Endothelial cell of umbilical vein (primary cell): ENCODE measurements around the gene MSH4. TPM values are rescaled to one million over a fixed set of nuclear protein-coding genes. Genes with fewer than 3 reads are reported as not detected.

Experiments
- BruUV-seq: library from RNA; stranded (reverse); fragments of 400-500 nt; replicated peaks from 2 replicates; lab custom pipeline; 2021; lab: Mats Ljungman, UMichigan
- CTCF ChIA-PET: fragments of 300-600, 350-600 bp; sonication (Branson Sonifier 250); formaldehyde crosslinking; loops from one replicate; lab custom pipeline; 2021; ENCODE audit warnings: antibody characterized with exemption, inconsistent platforms; lab: Charles Lee
- POLR2A ChIA-PET: fragments of 300-600, 350-600 bp; sonication (Branson Sonifier 250); formaldehyde crosslinking; loops from one replicate; lab custom pipeline; 2021; ENCODE audit warnings: antibody characterized with exemption, inconsistent platforms; lab: Charles Lee
- DNase-seq: peaks from one replicate; pipeline ENCODE4 v3.0.0-alpha.2; 2011; ENCODE audit warnings: low read depth, low spot score
- FAIRE-seq: peaks from 2 replicates; lab custom pipeline; 2011; peaks lifted over from hg19 to GRCh38; lab: Jason Lieb, UNC
- H2AFZ ChIP-seq: 2 replicates; pipeline ENCODE4 v1.6.0; 2012; ENCODE audit warnings: low read depth, low read length, control low read depth, inconsistent platforms
- H3K27ac ChIP-seq: 2 replicates; pipeline ENCODE4 v1.5.1; 2011; ENCODE audit warnings: low read depth, mild to moderate bottlenecking, control low read depth, low read length, moderate library complexity; ENCODE audit not compliant: insufficient read depth
- H3K27me3 ChIP-seq, 2 experiments: 2 replicates each; pipeline versions ENCODE4 v1.6.0 to v1.6.1; 2011; ENCODE audit warnings: low read length in 2 of 2, mixed read lengths in 1 of 2; ENCODE audit not compliant: control insufficient read depth in 2 of 2, insufficient read depth in 2 of 2
- H3K36me3 ChIP-seq, 2 experiments: 2 replicates in 1 of 2; 3 replicates in 1 of 2; pipeline ENCODE4 v1.5.1; 2011; ENCODE audit warnings: low read length in 2 of 2, mild to moderate bottlenecking in 1 of 2, moderate library complexity in 1 of 2; ENCODE audit not compliant: control insufficient read depth in 2 of 2, insufficient read depth in 2 of 2; ENCODE audit errors: extremely low read depth in 1 of 2
- H3K4me1 ChIP-seq: 3 replicates; pipeline ENCODE4 v1.5.1; 2011; ENCODE audit warnings: mild to moderate bottlenecking, low read length; ENCODE audit not compliant: control insufficient read depth, insufficient read depth; ENCODE audit errors: extremely low read depth
- H3K4me2 ChIP-seq: 2 replicates; pipeline ENCODE4 v1.6.1; 2011; ENCODE audit warnings: low read length, control low read depth, mixed read lengths; ENCODE audit not compliant: insufficient read depth
- H3K4me3 ChIP-seq, 3 experiments: fragments of 200-600 bp in 1 of 3; sonication (generic), shearing (Covaris generic) in 1 of 3; replicated peaks in 1 of 3; 2 replicates each; pipeline ENCODE4 v1.5.1; 2011 to 2016; ENCODE audit warnings: control low read depth in 3 of 3, low read length in 3 of 3, mild to moderate bottlenecking in 2 of 3, inconsistent platforms in 1 of 3, low read depth in 1 of 3, moderate library complexity in 1 of 3; ENCODE audit not compliant: insufficient read depth in 1 of 3
- H3K79me2 ChIP-seq: 2 replicates; pipeline ENCODE4 v1.6.0; 2012; ENCODE audit warnings: low read length, inconsistent platforms; ENCODE audit not compliant: control insufficient read depth, insufficient read depth
- H3K9ac ChIP-seq: replicated peaks from 2 replicates; pipeline ENCODE3; 2011; ENCODE audit warnings: low read length, control low read depth; ENCODE audit not compliant: insufficient read depth; ENCODE audit errors: extremely low read depth
- H3K9me1 ChIP-seq: replicated peaks from 3 replicates; pipeline ENCODE4 v1.6.0; 2011; ENCODE audit warnings: mild to moderate bottlenecking, low read length; ENCODE audit not compliant: control insufficient read depth, insufficient read depth; ENCODE audit errors: extremely low read depth
- H3K9me3 ChIP-seq: replicated peaks from 2 replicates; pipeline ENCODE4 v1.5.1; 2012; ENCODE audit warnings: low read length, inconsistent platforms; ENCODE audit not compliant: control insufficient read depth, insufficient read depth
- H4K20me1 ChIP-seq: replicated peaks from 2 replicates; pipeline ENCODE3; 2011; ENCODE audit warnings: mild to moderate bottlenecking, low read length; ENCODE audit not compliant: control insufficient read depth, insufficient read depth; ENCODE audit errors: extremely low read depth
- CTCF ChIP-seq, 2 donors: IDR thresholded peaks; 1 replicate in 1 of 2; 2 replicates in 1 of 2; pipeline ENCODE4 v1.5.1; 2011; ENCODE audit warnings: low read length in 2 of 2, mild to moderate bottlenecking in 2 of 2, moderate library complexity in 2 of 2, control low read depth in 1 of 2, inconsistent platforms in 1 of 2, low read depth in 1 of 2; ENCODE audit not compliant: insufficient read depth in 1 of 2; ENCODE audit errors: extremely low read depth in 1 of 2
- EZH2 ChIP-seq: IDR thresholded peaks from 2 replicates; pipeline ENCODE4 v1.6.1; 2012; ENCODE audit warnings: borderline replicate concordance, low read depth, mild to moderate bottlenecking, moderate library complexity, low read length, inconsistent platforms; ENCODE audit not compliant: severe bottlenecking
- FOS ChIP-seq: IDR thresholded peaks from 2 replicates; pipeline ENCODE4 v1.6.1; 2011; ENCODE audit warnings: mild to moderate bottlenecking, low read length, moderate library complexity, borderline replicate concordance; ENCODE audit not compliant: insufficient read depth
- GATA2 ChIP-seq: IDR thresholded peaks from 2 replicates; pipeline ENCODE4 v1.7.0; 2011; ENCODE audit warnings: low read depth, mild to moderate bottlenecking, moderate library complexity, mixed read lengths, low read length; ENCODE audit not compliant: insufficient read length, insufficient read depth
- JUN ChIP-seq: IDR thresholded peaks from 2 replicates; pipeline ENCODE4 v1.6.1; 2011; ENCODE audit warnings: borderline replicate concordance, low read depth; ENCODE audit not compliant: insufficient read length, insufficient read depth
- POLR2A ChIP-seq: IDR thresholded peaks from 2 replicates; pipeline ENCODE4 v1.6.1; 2012; ENCODE audit warnings: low read depth, mild to moderate bottlenecking, control low read depth, low read length
- POLR2AphosphoS5 ChIP-seq: IDR thresholded peaks from 2 replicates; pipeline ENCODE4 v1.6.1; 2012; ENCODE audit warnings: low read depth, mild to moderate bottlenecking, control low read depth, low read length, moderate library complexity; ENCODE audit not compliant: insufficient read depth
- dilution Hi-C: fragments of 300-500 bp; cut with MboI; formaldehyde crosslinking; loops from one replicate; pipeline ENCODE4 v1.15.0; 2019; ENCODE audit warnings: low sequenced_read_pairs; ENCODE audit not compliant: extremely low pct_ligation_motif_present
- intact Hi-C: fragments of 100-400 bp; cut with micrococcal nuclease; formaldehyde crosslinking; loops from one replicate; pipeline ENCODE4 v1.10.0; 2022
- polyA plus RNA-seq, 4 experiments: library from polyadenylated mRNA; depleted of rRNA in 3 of 4; stranded (reverse) in 3 of 4; unstranded in 1 of 4; fragments of >200 nt; gene quantifications; 2 replicates each; pipeline versions ENCODE4 v1.2.1 to v1.2.3, GENCODE V29; 2011 to 2012; ENCODE audit warnings: missing spikeins in 1 of 4
- total RNA-seq: library from RNA; stranded (reverse); gene quantifications from 2 replicates; pipeline ENCODE4 v1.2.3, GENCODE V29; 2021

MSH4 gene
- total and polyA plus RNA-seq, 2 donors (not counting 3 experiments of a cell fraction or from before 2014, with no cell fraction given), result 0.01 to 0.29 TPM

DNA sequence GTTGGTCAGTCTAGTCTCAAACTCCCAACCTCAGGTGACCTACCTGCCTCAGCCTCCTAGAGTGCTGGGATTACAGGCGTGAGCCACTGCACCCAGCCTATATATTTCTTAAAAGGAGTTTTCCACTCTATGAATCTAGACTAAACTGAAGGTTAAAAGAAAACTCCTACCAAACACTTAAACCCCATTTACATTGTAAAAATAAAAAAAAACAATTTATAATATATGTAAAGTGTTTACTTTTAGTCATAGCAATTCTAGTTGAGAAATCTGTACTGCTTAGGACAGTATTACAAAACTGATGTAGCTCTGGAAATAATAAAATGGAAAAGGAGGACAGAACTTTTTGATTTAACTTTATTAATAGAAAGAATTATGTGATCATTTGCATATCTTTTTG is 126.0 kb downstream of the MSH4 start:
- BruUV-seq, result no TSS peak
- Histone ChIP-seq H3K9me3 (no peaks in the 10 kb centered on the region), H3K79me2 (no peaks in the 10 kb centered on the region), H3K4me2 (no peak overlapping the region), H3K4me3 (no peak overlapping the region), H3K9me1 (no peaks in the 10 kb centered on the region), H3K36me3 (no peaks in the 10 kb centered on the region), H2AFZ (no peak overlapping the region), H3K27me3 (peaks cover 0 to 4% of the 10 kb centered on the region in 2 experiments), H3K27ac (no peak overlapping the region), H4K20me1 (no peaks in the 10 kb centered on the region), H3K4me1 (no peaks in the 10 kb centered on the region), H3K9ac (no peak overlapping the region)
- TF ChIP-seq POLR2AphosphoS5, result no peak
- TF ChIP-seq EZH2, result no peak
- no peak for TF ChIP-seq FOS
- no peak for TF ChIP-seq POLR2A
- TF ChIP-seq CTCF (IDR thresholded peaks at IDR 0.05; ENCODE audit: extremely low read depth in 1 of 2, insufficient read depth in 1 of 2, low read depth in 1 of 2, low read length in 2 of 2), result no peak
- TF ChIP-seq JUN, result no peak
- TF ChIP-seq GATA2, result no peak
- no peak for DNase-seq
- intact Hi-C loops (no loop called here), dilution Hi-C loops (no loop called here)
- FAIRE-seq, result no peak
- CTCF ChIA-PET, result no interaction called here
- POLR2A ChIA-PET, result no interaction called here
